Mesenchymal stem cell (in vitro differentiated cells and primary cell): ENCODE results near the gene VRK3.
A peak's percentile ranks its signal among the peaks of the same experiment; 100 is the strongest.

Experiments
- DNase-seq: peaks from one replicate; pipeline ENCODE4 v3.0.0-alpha.2; 2013
- H2AFZ ChIP-seq: one replicate; pipeline ENCODE4 v1.6.1; 2013; ENCODE audit warnings: low read depth, mild to moderate bottlenecking, control low read depth, inconsistent platforms, low read length, moderate library complexity
- H2AK5ac ChIP-seq: 2 replicates; pipeline ENCODE4 v1.6.1; 2013; ENCODE audit warnings: low read length, moderate library complexity, mild to moderate bottlenecking, inconsistent platforms; ENCODE audit not compliant: severe bottlenecking
- H2BK120ac ChIP-seq: one replicate; pipeline ENCODE4 v1.6.1; 2013; ENCODE audit warnings: low read depth, mild to moderate bottlenecking, inconsistent platforms, low read length, moderate library complexity
- H2BK12ac ChIP-seq, 2 experiments: one replicate each; pipeline ENCODE4 v1.6.1; 2013; ENCODE audit warnings: inconsistent platforms in 2 of 2, low read length in 2 of 2, mild to moderate bottlenecking in 2 of 2, moderate library complexity in 2 of 2, control low read depth in 1 of 2
- H2BK15ac ChIP-seq: one replicate; pipeline ENCODE4 v1.6.1; 2013; ENCODE audit warnings: mild to moderate bottlenecking, low read depth, inconsistent platforms; ENCODE audit not compliant: poor library complexity, severe bottlenecking
- H2BK5ac ChIP-seq: 2 replicates; pipeline ENCODE4 v1.6.1; 2013; ENCODE audit warnings: low read depth, mild to moderate bottlenecking, low read length, control low read depth, inconsistent platforms; ENCODE audit not compliant: poor library complexity, severe bottlenecking
- H3K14ac ChIP-seq, 2 experiments: one replicate each; pipeline ENCODE4 v1.6.1; 2013; ENCODE audit warnings: inconsistent platforms in 2 of 2, low read length in 2 of 2, control low read depth in 1 of 2, mild to moderate bottlenecking in 1 of 2, moderate library complexity in 1 of 2
- H3K18ac ChIP-seq, 2 experiments: one replicate each; pipeline ENCODE4 v1.6.1; 2013; ENCODE audit warnings: inconsistent platforms in 2 of 2, low read length in 2 of 2, control low read depth in 1 of 2, low read depth in 1 of 2, mild to moderate bottlenecking in 1 of 2
- H3K23ac ChIP-seq, 2 experiments: one replicate each; pipeline ENCODE4 v1.6.1; 2013; ENCODE audit warnings: inconsistent platforms in 2 of 2, low read length in 2 of 2, mild to moderate bottlenecking in 2 of 2, moderate library complexity in 2 of 2, control low read depth in 1 of 2
- H3K27ac ChIP-seq: 2 replicates; pipeline ENCODE4 v1.5.1; 2013; ENCODE audit warnings: mild to moderate bottlenecking, moderate library complexity, low read length, control low read depth, inconsistent platforms; ENCODE audit not compliant: poor library complexity, severe bottlenecking
- H3K27me3 ChIP-seq, 2 experiments: 2 replicates each; pipeline versions ENCODE4 v1.6.1 to v1.7.0; 2013; ENCODE audit warnings: low read length in 2 of 2, mild to moderate bottlenecking in 2 of 2, moderate library complexity in 2 of 2, control low read depth in 1 of 2, inconsistent platforms in 1 of 2; ENCODE audit not compliant: control insufficient read depth in 1 of 2, insufficient read depth in 1 of 2
- H3K36me3 ChIP-seq, 2 experiments: 2 replicates each; pipeline versions ENCODE4 v1.6.1 to v1.7.0; 2013; ENCODE audit warnings: low read length in 2 of 2, control low read depth in 1 of 2, inconsistent platforms in 1 of 2, low read depth in 1 of 2, mild to moderate bottlenecking in 1 of 2; ENCODE audit not compliant: insufficient read depth in 2 of 2, control insufficient read depth in 1 of 2
- H3K4ac ChIP-seq, 2 experiments: one replicate each; pipeline ENCODE4 v1.6.1; 2013; ENCODE audit warnings: inconsistent platforms in 2 of 2, low read length in 2 of 2, mild to moderate bottlenecking in 2 of 2, moderate library complexity in 2 of 2, control low read depth in 1 of 2, low read depth in 1 of 2
- H3K4me1 ChIP-seq: 2 replicates; pipeline ENCODE4 v1.6.1; 2013; ENCODE audit warnings: low read depth, low read length, control low read depth; ENCODE audit not compliant: control insufficient read depth, insufficient read depth
- H3K4me2 ChIP-seq: 2 replicates; pipeline ENCODE4 v1.6.1; 2013; ENCODE audit warnings: low read length, mild to moderate bottlenecking, inconsistent platforms; ENCODE audit not compliant: poor library complexity, severe bottlenecking
- H3K4me3 ChIP-seq, 2 experiments: 2 replicates each; pipeline versions ENCODE4 v1.5.1 to v1.7.0; 2013; ENCODE audit warnings: low read length in 2 of 2, mild to moderate bottlenecking in 2 of 2, control low read depth in 1 of 2, low read depth in 1 of 2; ENCODE audit not compliant: insufficient read depth in 1 of 2
- H3K79me1 ChIP-seq: replicated peaks from 2 replicates; pipeline ENCODE4 v1.6.1; 2013; ENCODE audit warnings: mild to moderate bottlenecking, control low read depth, low read length, inconsistent platforms; ENCODE audit not compliant: poor library complexity, severe bottlenecking
- H3K9ac ChIP-seq: 2 replicates; pipeline ENCODE4 v1.7.0; 2013; ENCODE audit warnings: mild to moderate bottlenecking, low read length, moderate library complexity
- H3K9me3 ChIP-seq: 2 replicates; pipeline ENCODE4 v1.7.0; 2013; ENCODE audit warnings: mild to moderate bottlenecking, low read length; ENCODE audit not compliant: control insufficient read depth
- H4K8ac ChIP-seq: one replicate; pipeline ENCODE4 v1.6.1; 2013; ENCODE audit warnings: inconsistent platforms, mild to moderate bottlenecking, low read length, moderate library complexity
- H4K91ac ChIP-seq: one replicate; pipeline ENCODE4 v1.6.1; 2013; ENCODE audit warnings: mild to moderate bottlenecking, low read length, inconsistent platforms
- whole genome bisulfite sequencing: methylation state at CpG from one replicate; pipeline ENCODE4 v1.1.7; 2013; ENCODE audit warnings: mixed read lengths; 5-methylcytosine and 5-hydroxymethylcytosine counted together

Gene VRK3

GRCh38 chr19:50061650-50062049, 36.5 kb upstream of the VRK3 start:
- Histone ChIP-seq H3K79me1 (no peaks in the 10 kb centered on the region), H3K27ac (no peak overlapping the region), H3K4me1 (no peaks in the 10 kb centered on the region), H2BK5ac (no peak overlapping the region), H2AK5ac (no peak overlapping the region), H3K18ac (no peak overlapping the region), H3K9me3 (peaks cover 35% of the 10 kb centered on the region), H4K91ac (no peak overlapping the region), H2BK12ac (no peak overlapping the region), H3K14ac (no peak overlapping the region), H3K36me3 (no peaks in the 10 kb centered on the region), H2BK120ac (no peak overlapping the region), H4K8ac (no peak overlapping the region), H3K9ac (no peak overlapping the region), H3K4ac (no peak overlapping the region), H2AFZ (no peak overlapping the region), H3K23ac (no peak overlapping the region), H3K27me3 (peaks cover 0 to 2% of the 10 kb centered on the region in 2 experiments), H2BK15ac (no peak overlapping the region), H3K4me2 (no peak overlapping the region), H3K4me3 (no peak overlapping the region)
- no peak for DNase-seq
- WGBS, result 79% methylated on average over 5 of the region's 5 CpGs

GRCh38 chr19:50060107-50060506, 34.9 kb upstream of the VRK3 start:
- no peaks in the 10 kb centered on the region for H3K4me1 ChIP-seq
- no peak overlapping the region for H2AFZ ChIP-seq
- no peak overlapping the region for H3K14ac ChIP-seq
- no peak overlapping the region for H2AK5ac ChIP-seq
- peaks cover 0 to 2% of the 10 kb centered on the region in 2 experiments for H3K27me3 ChIP-seq
- no peak overlapping the region for H3K9ac ChIP-seq
- no peak overlapping the region for H3K4me2 ChIP-seq
- no peak overlapping the region for H4K8ac ChIP-seq
- H3K18ac ChIP-seq, result no peak overlapping the region
- no peak overlapping the region for H2BK5ac ChIP-seq
- no peak for DNase-seq
- H3K36me3 ChIP-seq, result no peaks in the 10 kb centered on the region
- no peak overlapping the region for H3K4ac ChIP-seq
- no peak overlapping the region for H2BK15ac ChIP-seq
- H2BK120ac ChIP-seq, result no peak overlapping the region
- H3K27ac ChIP-seq, result no peak overlapping the region
- 75% methylated on average over 15 of the region's 15 CpGs for WGBS
- H3K79me1 ChIP-seq, result no peaks in the 10 kb centered on the region
- peaks cover 37% of the 10 kb centered on the region for H3K9me3 ChIP-seq
- no peak overlapping the region for H2BK12ac ChIP-seq
- H3K4me3 ChIP-seq, result no peak overlapping the region
- H3K23ac ChIP-seq, result no peak overlapping the region
- no peak overlapping the region for H4K91ac ChIP-seq

GRCh38 chr19:50059045-50059444, 33.9 kb upstream of the VRK3 start:
- H3K36me3 ChIP-seq, result no peaks in the 10 kb centered on the region
- no peak overlapping the region for H4K91ac ChIP-seq
- no peak overlapping the region for H3K4me2 ChIP-seq

GRCh38 chr19:50058425-50058824, 33.3 kb upstream of the VRK3 start:
- no peak overlapping the region for H2BK120ac ChIP-seq
- no peak overlapping the region for H4K91ac ChIP-seq
- no peak overlapping the region for H4K8ac ChIP-seq
- no peaks in the 10 kb centered on the region for H3K4me1 ChIP-seq
- no peak overlapping the region for H3K18ac ChIP-seq
- H2BK5ac ChIP-seq, result no peak overlapping the region
- H3K9me3 ChIP-seq, result peaks cover 37% of the 10 kb centered on the region
- no peak overlapping the region for H2BK12ac ChIP-seq
- no peak overlapping the region for H2AFZ ChIP-seq
- WGBS, result 70% methylated on average over 2 of the region's 2 CpGs
- peak overlapping the region in 1 of 2 experiments; percentile 8 for H3K4me3 ChIP-seq
- H3K23ac ChIP-seq, result no peak overlapping the region
- H3K36me3 ChIP-seq, result no peaks in the 10 kb centered on the region
- no peak overlapping the region for H2AK5ac ChIP-seq
- H2BK15ac ChIP-seq, result no peak overlapping the region
- no peak overlapping the region for H3K4me2 ChIP-seq
- DNase-seq, result no peak
- H3K14ac ChIP-seq, result no peak overlapping the region
- no peak overlapping the region for H3K27ac ChIP-seq
- H3K4ac ChIP-seq, result no peak overlapping the region
- no peaks in the 10 kb centered on the region for H3K79me1 ChIP-seq
- no peaks in the 10 kb centered on the region for H3K27me3 ChIP-seq
- H3K9ac ChIP-seq, result no peak overlapping the region

More at GRCh38 chr19:50059045-50059444, 33.9 kb upstream of the VRK3 start:
- Histone ChIP-seq H4K8ac (no peak overlapping the region), H3K4me3 (peak overlapping the region in 1 of 2 experiments; percentile 8), H3K4ac (no peak overlapping the region), H3K23ac (no peak overlapping the region), H2AK5ac (no peak overlapping the region), H3K79me1 (no peaks in the 10 kb centered on the region), H2BK12ac (no peak overlapping the region), H3K4me1 (no peaks in the 10 kb centered on the region), H3K9me3 (peaks cover 37% of the 10 kb centered on the region), H2BK5ac (no peak overlapping the region), H3K14ac (no peak overlapping the region), H2BK15ac (no peak overlapping the region), H3K18ac (no peak overlapping the region), H3K9ac (no peak overlapping the region), H2BK120ac (no peak overlapping the region), H3K27ac (no peak overlapping the region), H3K27me3 (no peaks in the 10 kb centered on the region), H2AFZ (no peak overlapping the region)
- 88% methylated on average over 3 of the region's 6 CpGs for WGBS
- DNase-seq, result no peak
